GM18909 (cell line): Measurements from ENCODE around the gene MLLT6.

Experiments
- ATAC-seq: cut with Tn5 transposase; IDR thresholded peaks from one replicate; pipeline ENCODE4 v1.9.1; 2021; ENCODE audit warnings: mild to moderate bottlenecking; ENCODE audit not compliant: unreplicated experiment, poor library complexity

MLLT6 gene

GRCh38 chr17:38740806-38741205, 35.7 kb downstream of the MLLT6 start:
- ATAC-seq, result no peak

- ATAC-seq, result no peak
Measured at GRCh38 chr17:38741461-38741860, 36.4 kb downstream of the MLLT6 start.

- ATAC-seq, result no peak
Measured at GRCh38 chr17:38741921-38742410, 36.9 kb downstream of the MLLT6 start.

- ATAC-seq, result no peak
Measured at GRCh38 chr17:38742411-38743308, 37.6 kb downstream of the MLLT6 start.

- ATAC-seq, result no peak
Measured at GRCh38 chr17:38743556-38744171, 38.6 kb downstream of the MLLT6 start.

- no peak for ATAC-seq
Measured at GRCh38 chr17:38745545-38745944, 40.5 kb downstream of the MLLT6 start.

GRCh38 chr17:38746004-38746848, 41.2 kb downstream of the MLLT6 start:
- no peak for ATAC-seq

- no peak for ATAC-seq
Measured at GRCh38 chr17:38746849-38747462, 41.9 kb downstream of the MLLT6 start.

GRCh38 chr17:38747463-38748148, 42.5 kb downstream of the MLLT6 start:
- no peak for ATAC-seq

GRCh38 chr17:38748149-38748891, 43.2 kb downstream of the MLLT6 start, which contains the start of gene PCGF2:
PCGF2 (minus strand) TSS chr17:38748336; CDS start chr17:38740402, 7,934 bp downstream.
- no peak for ATAC-seq

- no peak for ATAC-seq
Measured at GRCh38 chr17:38748892-38749222, 43.8 kb downstream of the MLLT6 start.

- ATAC-seq, result no peak
Measured at GRCh38 chr17:38749223-38750043, 44.4 kb downstream of the MLLT6 start.

- ATAC-seq, result no peak
Measured at GRCh38 chr17:38750044-38750311, 44.9 kb downstream of the MLLT6 start.

- ATAC-seq, result no peak
Measured at GRCh38 chr17:38750312-38751121, 45.4 kb downstream of the MLLT6 start.

- no peak for ATAC-seq
Measured at GRCh38 chr17:38751144-38751807, 46.2 kb downstream of the MLLT6 start.

- ATAC-seq, result peak; percentile 34
Measured at GRCh38 chr17:38751808-38752307, 46.8 kb downstream of the MLLT6 start.
